Osteoblast (primary cell): ENCODE data around the gene EFNA2. TPM values are rescaled to one million over a fixed set of nuclear protein-coding genes. Genes with fewer than 3 reads are reported as not detected.

Experiments
- DNase-seq: peaks from one replicate; pipeline ENCODE4 v3.0.0; 2011; ENCODE audit warnings: low spot score, mixed read lengths; ENCODE audit not compliant: insufficient read length; ENCODE audit errors: missing footprints
- H2AFZ ChIP-seq: 2 replicates; pipeline ENCODE4 v1.6.0; 2011; ENCODE audit warnings: mild to moderate bottlenecking, low read length
- H3K27ac ChIP-seq: 2 replicates; pipeline ENCODE4 v1.5.1; 2011; ENCODE audit warnings: mild to moderate bottlenecking, low read depth, low read length, moderate library complexity
- H3K27me3 ChIP-seq: 2 replicates; pipeline ENCODE4 v1.6.0; 2012; ENCODE audit warnings: mild to moderate bottlenecking, control low read depth, inconsistent platforms, low read length, moderate library complexity; ENCODE audit not compliant: insufficient read depth
- H3K36me3 ChIP-seq: 2 replicates; pipeline ENCODE4 v1.5.1; 2011; ENCODE audit warnings: mild to moderate bottlenecking, low read length, control low read depth, moderate library complexity; ENCODE audit not compliant: insufficient read depth
- H3K4me1 ChIP-seq: 2 replicates; pipeline ENCODE4 v1.5.1; 2011; ENCODE audit warnings: mild to moderate bottlenecking, low read length, control low read depth, moderate library complexity; ENCODE audit not compliant: insufficient read depth
- H3K4me2 ChIP-seq: 2 replicates; pipeline ENCODE4 v1.6.0; 2011; ENCODE audit warnings: mild to moderate bottlenecking, low read length; ENCODE audit not compliant: insufficient read depth
- H3K4me3 ChIP-seq: fragments of 200-600 bp; sonication (generic); 3 replicates; pipeline ENCODE4 v1.5.1; 2012; ENCODE audit warnings: mild to moderate bottlenecking, low read length, inconsistent platforms; ENCODE audit not compliant: insufficient read depth
- H3K79me2 ChIP-seq: 2 replicates; pipeline ENCODE4 v1.6.0; 2012; ENCODE audit warnings: mild to moderate bottlenecking, low read length, control low read depth, inconsistent platforms; ENCODE audit not compliant: insufficient read depth
- H3K9me3 ChIP-seq: 2 replicates; pipeline ENCODE4 v1.5.1; 2011; ENCODE audit warnings: low read depth, low read length, control low read depth
- H4K20me1 ChIP-seq: 2 replicates; pipeline ENCODE4 v1.6.0; 2012; ENCODE audit warnings: mild to moderate bottlenecking, low read length, control low read depth; ENCODE audit not compliant: insufficient read depth
- CTCF ChIP-seq: IDR thresholded peaks from 2 replicates; pipeline ENCODE4 v1.5.1; 2011; ENCODE audit warnings: mild to moderate bottlenecking, low read depth, low read length, moderate library complexity; ENCODE audit errors: extremely low read depth
- total RNA-seq: library from RNA; depleted of rRNA; stranded (reverse); fragments of >200 nt; gene quantifications from 2 replicates; pipeline ENCODE4 v1.2.3, GENCODE V29; 2012

EFNA2 gene
- total RNA-seq, 1 donor = not detected

DNA sequence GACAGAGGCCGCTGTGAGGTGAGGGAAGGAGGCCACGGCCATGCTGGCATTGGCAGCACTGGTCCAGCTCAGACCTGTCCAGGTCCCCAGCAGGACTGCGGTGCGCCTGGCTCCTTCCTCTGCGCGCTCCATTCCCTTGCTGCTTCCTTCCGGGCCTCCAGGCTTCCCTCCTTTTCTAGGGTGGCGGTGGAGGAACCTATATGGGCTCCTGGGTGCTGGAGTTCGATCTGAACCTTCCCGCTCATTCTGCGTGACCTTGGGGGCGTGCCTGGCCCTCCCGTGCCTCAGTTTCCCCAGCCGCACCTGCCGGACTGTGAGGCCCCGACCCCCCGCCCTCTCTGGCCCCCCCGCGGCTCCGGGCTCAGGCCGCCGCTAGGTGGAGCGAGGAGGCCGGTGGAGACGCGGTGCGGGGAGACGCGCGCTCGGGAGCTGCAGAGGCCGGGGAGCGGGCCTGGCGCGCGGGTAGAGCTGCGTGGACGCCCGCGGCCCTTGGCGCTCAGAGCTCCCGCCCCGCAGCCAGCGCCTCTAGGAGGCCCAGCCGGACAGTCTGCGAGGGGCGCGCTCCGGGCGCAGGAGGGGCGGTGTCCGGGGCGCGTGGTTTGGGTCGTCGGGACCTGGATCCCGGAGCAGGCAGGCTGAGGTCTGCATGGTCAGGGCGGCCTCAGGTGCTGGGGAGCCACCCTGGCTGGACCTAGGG lies 29.9 kb downstream of the EFNA2 start:
- no peaks in the 10 kb centered on the region for H3K36me3 ChIP-seq
- H3K4me2 ChIP-seq = peak overlapping the region; percentile 45
- peak; percentile 99 for DNase-seq
- peaks cover 36% of the 10 kb centered on the region for H3K27me3 ChIP-seq
- no peaks in the 10 kb centered on the region for H3K4me1 ChIP-seq
- no peak overlapping the region for H2AFZ ChIP-seq
- no peaks in the 10 kb centered on the region for H3K9me3 ChIP-seq
- H3K79me2 ChIP-seq = no peaks in the 10 kb centered on the region
- no peaks in the 10 kb centered on the region for H4K20me1 ChIP-seq
- TF ChIP-seq CTCF = peak; percentile 35
- no peak overlapping the region for H3K27ac ChIP-seq
- peak overlapping the region; percentile 37 for H3K4me3 ChIP-seq

- TF ChIP-seq CTCF = no peak
Observed at GRCh38 chr19:1316466-1316865, 30.8 kb downstream of the EFNA2 start.

DNA sequence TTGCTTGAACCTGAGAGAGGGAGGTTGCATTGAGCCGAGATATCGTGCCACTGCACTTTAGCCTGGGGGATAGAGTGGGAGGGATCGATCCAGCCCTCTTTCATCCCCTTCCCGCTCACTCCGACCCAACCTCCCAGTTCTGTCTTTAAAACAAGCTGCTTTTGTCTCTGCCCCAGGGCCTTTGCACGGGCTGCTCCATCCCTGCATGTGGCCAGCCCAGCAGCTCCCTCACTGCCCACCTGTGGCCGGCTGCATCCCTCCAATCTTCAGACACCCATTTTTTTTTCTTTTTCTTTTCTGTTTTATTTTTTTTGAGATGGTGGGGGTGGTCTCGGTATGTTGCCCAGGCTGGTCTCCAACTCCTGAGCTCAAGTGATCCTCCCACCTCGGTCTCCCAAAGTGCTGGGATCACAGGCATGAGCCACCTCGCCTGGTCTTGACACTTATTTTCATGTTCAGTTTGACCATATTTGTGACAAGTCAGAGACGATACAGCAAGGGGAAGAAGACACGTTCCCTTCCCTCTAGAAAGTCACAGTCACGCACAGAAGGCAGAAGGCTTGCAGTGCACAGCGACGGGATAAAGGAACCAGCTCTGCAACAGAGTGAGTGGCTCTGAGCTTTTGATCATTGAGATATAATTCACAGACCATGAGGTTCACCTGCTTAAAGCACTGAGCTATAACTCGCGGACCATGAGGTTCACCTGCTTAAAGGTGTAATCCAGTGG lies 31.8 kb downstream of the EFNA2 start:
- no peak for TF ChIP-seq CTCF
- Histone ChIP-seq H3K27ac (no peak overlapping the region), H3K27me3 (peaks cover 36% of the 10 kb centered on the region), H3K9me3 (no peaks in the 10 kb centered on the region), H3K79me2 (no peaks in the 10 kb centered on the region), H3K4me2 (no peak overlapping the region), H3K4me1 (no peaks in the 10 kb centered on the region), H4K20me1 (no peaks in the 10 kb centered on the region), H2AFZ (no peak overlapping the region), H3K36me3 (no peaks in the 10 kb centered on the region), H3K4me3 (no peak overlapping the region)
- no peak for DNase-seq

More at GRCh38 chr19:1316466-1316865, 30.8 kb downstream of the EFNA2 start:
- Histone ChIP-seq H3K79me2 (no peaks in the 10 kb centered on the region), H3K4me3 (no peak overlapping the region), H3K27ac (no peak overlapping the region), H3K9me3 (no peaks in the 10 kb centered on the region), H2AFZ (no peak overlapping the region), H3K27me3 (peaks cover 36% of the 10 kb centered on the region), H3K4me2 (no peak overlapping the region), H4K20me1 (no peaks in the 10 kb centered on the region), H3K4me1 (no peaks in the 10 kb centered on the region), H3K36me3 (no peaks in the 10 kb centered on the region)
- no peak for DNase-seq
